ENCODE data around the gene SMAD3.

The SMAD3 gene

GRCh38 chr15:67202991-67203390 is 137.6 kb downstream of the SMAD3 start:
- DNase-seq: no peak

GRCh38 chr15:67207555-67208207 is 142.3 kb downstream of the SMAD3 start:
- no peak for DNase-seq

GRCh38 chr15:67208396-67208795 is 143.0 kb downstream of the SMAD3 start:
- no peak for DNase-seq

GRCh38 chr15:67210555-67211168 is 145.3 kb downstream of the SMAD3 start:
- DNase-seq: no peak

GRCh38 chr15:67212684-67213367 is 147.4 kb downstream of the SMAD3 start:
- no peak for DNase-seq

- no peak for DNase-seq
These were observed 149.7 kb downstream of the SMAD3 start for GRCh38 chr15:67215102-67215501.

GRCh38 chr15:67216859-67217258 is 151.5 kb downstream of the SMAD3 start:
- no peak for DNase-seq

- DNase-seq: no peak
These were observed 153.0 kb downstream of the SMAD3 start for GRCh38 chr15:67218428-67218827.

- no peak for DNase-seq
These were observed 153.9 kb downstream of the SMAD3 start for GRCh38 chr15:67219288-67219687.

GRCh38 chr15:67224889-67225288 is 159.5 kb downstream of the SMAD3 start:
- DNase-seq: no peak

- no peak for DNase-seq
These were observed 159.9 kb downstream of the SMAD3 start for GRCh38 chr15:67225336-67225735.

- no peak for DNase-seq
These were observed 162.0 kb downstream of the SMAD3 start for GRCh38 chr15:67227431-67227830.

GRCh38 chr15:67227846-67228245 is 162.4 kb downstream of the SMAD3 start:
- no peak for DNase-seq

- no peak for DNase-seq
These were observed 162.9 kb downstream of the SMAD3 start for GRCh38 chr15:67228286-67228685.

GRCh38 chr15:67230504-67230903 is 165.1 kb downstream of the SMAD3 start:
- DNase-seq: no peak

GRCh38 chr15:67232591-67232990 is 167.2 kb downstream of the SMAD3 start:
- no peak for DNase-seq

GRCh38 chr15:67240235-67241131 is 175.1 kb downstream of the SMAD3 start:
- no peak for DNase-seq

GRCh38 chr15:67241132-67241855 is 175.9 kb downstream of the SMAD3 start:
- peak; percentile 68 for DNase-seq

GRCh38 chr15:67242708-67243111 is 177.3 kb downstream of the SMAD3 start:
- DNase-seq: no peak
